ENCODE results near the gene PPP3CA. TPM values are rescaled to one million over a fixed set of nuclear protein-coding genes. Genes with fewer than 3 reads are reported as not detected.
A peak's percentile ranks its signal among the peaks of the same experiment; 100 is the strongest.

Gene PPP3CA
- 33.8 and 34.1 TPM in 2 replicates for total RNA-seq (2022)
- percentile 79 among the genes with signal in this experiment for Bru-seq, nascent RNA
- percentile 72 among the genes with signal in this experiment for BruChase-seq, experiment 1, labeled RNA remaining after a 2-hour chase
- BruChase-seq, experiment 2, labeled RNA remaining after a 6-hour chase: percentile 66 among the genes with signal in this experiment
- long read RNA-seq, transcript PPP3CA-202 (13 exons, 3,604 nt): major isoform, 12 of 24 reads
- long read RNA-seq, partial matches to known transcripts: 2 of 24 reads
- long read RNA-seq, other reads (novel, unspliced or antisense): 10 of 24 reads

DNA sequence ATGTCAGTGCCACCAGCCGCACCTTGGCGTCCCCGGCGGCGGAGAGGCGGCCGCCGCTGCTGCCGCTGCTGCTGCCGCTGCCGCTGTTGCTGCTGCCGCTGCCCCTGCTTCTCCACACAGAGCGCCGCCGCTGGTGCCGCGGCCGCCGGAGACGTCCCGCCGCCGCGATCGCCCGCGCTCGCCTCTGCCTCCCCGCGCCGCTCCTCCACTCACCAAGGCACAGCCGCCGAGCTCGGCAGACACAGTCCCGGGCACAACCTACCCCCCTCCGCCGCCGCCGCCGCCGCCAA, at the start of gene PPP3CA:
Gene PPP3CA (minus strand): TSS at position 260 of the 290 bp plus-strand sequence.
- no TSS peak for BruUV-seq (replicated peaks)
- no peak for DNase-seq
- TF ChIP-seq, protein P1, sequence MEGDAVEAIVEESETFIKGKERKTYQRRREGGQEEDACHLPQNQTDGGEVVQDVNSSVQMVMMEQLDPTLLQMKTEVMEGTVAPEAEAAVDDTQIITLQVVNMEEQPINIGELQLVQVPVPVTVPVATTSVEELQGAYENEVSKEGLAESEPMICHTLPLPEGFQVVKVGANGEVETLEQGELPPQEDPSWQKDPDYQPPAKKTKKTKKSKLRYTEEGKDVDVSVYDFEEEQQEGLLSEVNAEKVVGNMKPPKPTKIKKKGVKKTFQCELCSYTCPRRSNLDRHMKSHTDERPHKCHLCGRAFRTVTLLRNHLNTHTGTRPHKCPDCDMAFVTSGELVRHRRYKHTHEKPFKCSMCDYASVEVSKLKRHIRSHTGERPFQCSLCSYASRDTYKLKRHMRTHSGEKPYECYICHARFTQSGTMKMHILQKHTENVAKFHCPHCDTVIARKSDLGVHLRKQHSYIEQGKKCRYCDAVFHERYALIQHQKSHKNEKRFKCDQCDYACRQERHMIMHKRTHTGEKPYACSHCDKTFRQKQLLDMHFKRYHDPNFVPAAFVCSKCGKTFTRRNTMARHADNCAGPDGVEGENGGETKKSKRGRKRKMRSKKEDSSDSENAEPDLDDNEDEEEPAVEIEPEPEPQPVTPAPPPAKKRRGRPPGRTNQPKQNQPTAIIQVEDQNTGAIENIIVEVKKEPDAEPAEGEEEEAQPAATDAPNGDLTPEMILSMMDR (IDR thresholded peaks at IDR 0.05; ENCODE audit: insufficient read depth in 1 of 2, low read depth in 1 of 2, low read length in 1 of 2, severe bottlenecking in 1 of 2, unreplicated experiment in 1 of 2): no peak
- H3K27ac Mint-ChIP-seq (ENCODE audit: unreplicated experiment): peak within 1 kb of the TSS; percentile 85
- no peaks in the 10 kb centered on the region for H3K9me3 Mint-ChIP-seq (ENCODE audit: unreplicated experiment)
- Histone ChIP-seq H3K4me1 (peaks cover 26% of the 10 kb centered on the region), H3K4me3 (ENCODE audit: low read depth, low read length) (peak within 1 kb of the TSS; percentile 92), H3K27me3 (replicated peaks; ENCODE audit: control insufficient read depth, insufficient read depth, low read length) (no peaks in the 10 kb centered on the region), H3K9me3 (no peaks in the 10 kb centered on the region), H3K36me3 (ENCODE audit: control insufficient read depth, insufficient read depth, low read length) (no peaks in the 10 kb centered on the region)
- ChIA-PET POLR2A (no interaction called here), CTCF (interaction anchor here (1.0 kb wide), 1 partner anchor 10 kb away, joined by 4 read pairs; no protein-coding TSS in a partner anchor)
- peak within 1 kb of the TSS; percentile 95 for H3K4me3 Mint-ChIP-seq (ENCODE audit: unreplicated experiment)
- peaks cover 18% of the 10 kb centered on the region for H3K4me1 Mint-ChIP-seq (ENCODE audit: low read depth, unreplicated experiment)
- H3K27me3 Mint-ChIP-seq (ENCODE audit: insufficient read depth, unreplicated experiment): no peaks in the 10 kb centered on the region
- intact Hi-C loops (cut with micrococcal nuclease; ENCODE audit: unreplicated experiment): loop anchor here (1.0 to 5.0 kb wide), 6 partner anchors 9 to 1480 kb away; partner anchors contain the start of gene UBE2D3
- H3K36me3 Mint-ChIP-seq (ENCODE audit: insufficient read depth, unreplicated experiment): peaks cover 25% of the 10 kb centered on the region

DNA sequence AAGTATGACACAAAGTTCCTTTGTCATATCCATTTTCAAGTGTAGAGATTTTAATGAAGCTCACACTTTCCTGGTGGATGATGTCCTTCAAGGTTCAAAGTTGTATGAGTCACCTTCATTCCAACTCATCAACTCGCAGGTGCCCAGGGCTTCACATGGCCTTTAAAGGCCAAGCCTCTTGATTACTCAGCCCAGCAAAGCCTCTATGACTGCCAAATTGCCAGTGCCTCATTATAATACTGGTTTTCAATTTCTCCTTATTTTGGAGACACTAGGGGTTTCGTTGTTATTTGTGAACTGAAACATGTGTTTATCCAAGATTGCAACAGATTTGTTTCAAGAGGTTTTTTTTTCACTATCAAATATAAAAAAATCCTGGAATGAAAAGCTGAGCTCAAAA, 45.9 kb upstream of the PPP3CA start:
- H3K27ac Mint-ChIP-seq (ENCODE audit: unreplicated experiment): no peak overlapping the region
- BruUV-seq (replicated peaks): no TSS peak
- H3K36me3 ChIP-seq (ENCODE audit: control insufficient read depth, insufficient read depth, low read length): no peaks in the 10 kb centered on the region
- no peak for DNase-seq
- H3K36me3 Mint-ChIP-seq (ENCODE audit: insufficient read depth, unreplicated experiment): no peaks in the 10 kb centered on the region
- H3K4me3 Mint-ChIP-seq (ENCODE audit: unreplicated experiment): no peak overlapping the region
- no peaks in the 10 kb centered on the region for H3K4me1 ChIP-seq
- TF ChIP-seq, protein P1 (IDR thresholded peaks at IDR 0.05; ENCODE audit: insufficient read depth in 1 of 2, low read depth in 1 of 2, low read length in 1 of 2, severe bottlenecking in 1 of 2, unreplicated experiment in 1 of 2): no peak
- H3K9me3 Mint-ChIP-seq (ENCODE audit: unreplicated experiment): peaks cover 12% of the 10 kb centered on the region
- no peaks in the 10 kb centered on the region for H3K9me3 ChIP-seq
- ChIA-PET CTCF (no interaction called here), POLR2A (interaction anchor here (0.6 kb wide), 1 partner anchor 18 kb away, joined by 3 read pairs; no protein-coding TSS in a partner anchor)
- no peak overlapping the region for H3K4me3 ChIP-seq (ENCODE audit: low read depth, low read length)
- peaks cover 10% of the 10 kb centered on the region for H3K4me1 Mint-ChIP-seq (ENCODE audit: low read depth, unreplicated experiment)
- intact Hi-C loops (cut with micrococcal nuclease; ENCODE audit: unreplicated experiment): no loop called here
- H3K27me3 Mint-ChIP-seq (ENCODE audit: insufficient read depth, unreplicated experiment): no peaks in the 10 kb centered on the region
- no peaks in the 10 kb centered on the region for H3K27me3 ChIP-seq (replicated peaks; ENCODE audit: control insufficient read depth, insufficient read depth, low read length)

DNA sequence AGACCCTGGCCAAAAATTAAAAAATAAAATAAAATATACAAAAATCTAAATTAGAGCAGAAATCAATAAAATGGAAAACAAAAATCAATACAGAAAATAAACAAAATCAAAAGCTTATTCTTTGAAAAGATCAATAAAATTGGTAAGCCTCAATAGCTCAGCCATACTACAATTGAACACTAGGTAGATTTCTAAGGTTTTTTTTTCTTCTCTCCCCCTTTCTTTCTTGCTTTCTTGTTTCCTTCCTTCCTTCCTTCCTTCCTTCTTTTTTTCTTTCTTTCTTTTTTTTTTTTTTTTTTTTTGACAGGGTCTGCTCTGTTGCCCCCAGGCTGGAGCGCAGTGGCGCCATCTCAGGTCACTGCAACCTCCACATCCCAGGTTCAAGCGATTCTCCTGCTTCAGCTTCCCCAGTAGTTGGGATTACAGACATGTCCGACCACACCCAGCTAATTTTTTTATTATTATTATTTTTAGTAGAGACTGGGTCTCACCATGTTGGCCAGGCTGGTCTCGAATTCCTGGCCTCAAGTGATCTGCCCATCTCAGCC, 23.4 kb upstream of the PPP3CA start:
- intact Hi-C loops (cut with micrococcal nuclease; ENCODE audit: unreplicated experiment): no loop called here
- Mint-ChIP-seq H3K36me3 (ENCODE audit: insufficient read depth, unreplicated experiment) (no peaks in the 10 kb centered on the region), H3K27me3 (ENCODE audit: insufficient read depth, unreplicated experiment) (no peaks in the 10 kb centered on the region), H3K9me3 (ENCODE audit: unreplicated experiment) (peaks cover 16% of the 10 kb centered on the region), H3K27ac (ENCODE audit: unreplicated experiment) (no peak overlapping the region), H3K4me1 (ENCODE audit: low read depth, unreplicated experiment) (peaks cover 14% of the 10 kb centered on the region), H3K4me3 (ENCODE audit: unreplicated experiment) (no peak overlapping the region)
- Histone ChIP-seq H3K9me3 (no peaks in the 10 kb centered on the region; the same call in 1 of the 2 replicates), H3K4me3 (ENCODE audit: low read depth, low read length) (no peak overlapping the region), H3K27me3 (replicated peaks; ENCODE audit: control insufficient read depth, insufficient read depth, low read length) (no peaks in the 10 kb centered on the region), H3K36me3 (ENCODE audit: control insufficient read depth, insufficient read depth, low read length) (no peaks in the 10 kb centered on the region), H3K4me1 (peaks cover 13% of the 10 kb centered on the region)
- no peak for DNase-seq
- ChIA-PET CTCF (interaction anchor here (0.5 to 0.7 kb wide), 2 partner anchors 20 to 159 kb away, joined by 3 to 4 read pairs; no protein-coding TSS in a partner anchor), POLR2A (no interaction called here)
- TF ChIP-seq, protein P1 (IDR thresholded peaks at IDR 0.05; ENCODE audit: insufficient read depth in 1 of 2, low read depth in 1 of 2, low read length in 1 of 2, severe bottlenecking in 1 of 2, unreplicated experiment in 1 of 2): no peak
- BruUV-seq (replicated peaks): no TSS peak
